ENCODE measurements around the gene EPHA2.

DNA sequence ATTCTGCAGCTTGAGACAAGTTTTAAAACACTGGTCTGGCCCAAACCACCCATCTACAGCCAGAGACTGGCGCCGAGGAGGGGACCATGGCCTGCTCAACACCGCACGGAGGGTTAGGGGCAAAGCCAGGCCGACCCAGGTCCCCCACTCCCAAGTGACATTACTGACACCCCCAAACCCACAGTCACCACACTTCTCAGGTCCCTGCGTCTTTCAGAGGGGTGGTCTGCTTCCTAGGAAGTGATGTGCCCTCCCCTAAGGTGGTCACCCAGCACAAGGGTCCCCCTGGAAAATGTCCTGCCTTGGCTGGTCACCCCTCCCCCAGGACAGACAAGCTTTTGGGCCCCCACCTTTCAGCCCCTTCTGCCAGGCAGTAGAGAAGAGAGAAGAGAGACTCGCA lies 20.8 kb upstream of the EPHA2 start:
- TF ChIP-seq POLR2A (IDR thresholded peaks at IDR 0.05): no peak
- TF ChIP-seq, protein P1, sequence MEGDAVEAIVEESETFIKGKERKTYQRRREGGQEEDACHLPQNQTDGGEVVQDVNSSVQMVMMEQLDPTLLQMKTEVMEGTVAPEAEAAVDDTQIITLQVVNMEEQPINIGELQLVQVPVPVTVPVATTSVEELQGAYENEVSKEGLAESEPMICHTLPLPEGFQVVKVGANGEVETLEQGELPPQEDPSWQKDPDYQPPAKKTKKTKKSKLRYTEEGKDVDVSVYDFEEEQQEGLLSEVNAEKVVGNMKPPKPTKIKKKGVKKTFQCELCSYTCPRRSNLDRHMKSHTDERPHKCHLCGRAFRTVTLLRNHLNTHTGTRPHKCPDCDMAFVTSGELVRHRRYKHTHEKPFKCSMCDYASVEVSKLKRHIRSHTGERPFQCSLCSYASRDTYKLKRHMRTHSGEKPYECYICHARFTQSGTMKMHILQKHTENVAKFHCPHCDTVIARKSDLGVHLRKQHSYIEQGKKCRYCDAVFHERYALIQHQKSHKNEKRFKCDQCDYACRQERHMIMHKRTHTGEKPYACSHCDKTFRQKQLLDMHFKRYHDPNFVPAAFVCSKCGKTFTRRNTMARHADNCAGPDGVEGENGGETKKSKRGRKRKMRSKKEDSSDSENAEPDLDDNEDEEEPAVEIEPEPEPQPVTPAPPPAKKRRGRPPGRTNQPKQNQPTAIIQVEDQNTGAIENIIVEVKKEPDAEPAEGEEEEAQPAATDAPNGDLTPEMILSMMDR (IDR thresholded peaks at IDR 0.05): no peak

All from tibial nerve (tissue), 3 donors.